K562 (cell line): ENCODE results near the gene GATA5.

Experiments used
- CTCF ChIP-seq, 3 experiments: IDR thresholded peaks in 2 of 3; conservative IDR thresholded peaks in 1 of 3; 2 replicates each; pipeline ENCODE4 v1.5.1; 2011 to 2012; ENCODE audit warnings: low read length in 3 of 3, mild to moderate bottlenecking in 3 of 3, control low read depth in 2 of 3, improper control_type of control experiment in 1 of 3, inconsistent platforms in 1 of 3, low read depth in 1 of 3, mixed read lengths in 1 of 3, moderate library complexity in 1 of 3; ENCODE audit not compliant: insufficient read depth in 2 of 3
- EZH2 ChIP-seq: IDR thresholded peaks from 2 replicates; pipeline ENCODE4 v1.6.1; 2012; ENCODE audit warnings: low read depth, mild to moderate bottlenecking, inconsistent platforms, low read length, borderline replicate concordance
- GABPB2 ChIP-seq: fragments of 250-450 bp; sonication (Bioruptor Pico); conservative IDR thresholded peaks from 2 replicates; pipeline ENCODE4 v1.5.1; 2021; ENCODE audit warnings: mild to moderate bottlenecking
- GTF2E2 ChIP-seq: fragments of 200-800 bp; sonication (Bioruptor generic); IDR thresholded peaks from 2 replicates; pipeline ENCODE4 v1.6.1; 2016; ENCODE audit warnings: missing genetic modification characterization, missing compliant biosample characterization
- HSF4 ChIP-seq: fragments of 250-450 bp; sonication (Bioruptor Pico); IDR thresholded peaks from 2 replicates; pipeline ENCODE4 v2.1.2; 2022; ENCODE audit warnings: mild to moderate bottlenecking, moderate library complexity, borderline replicate concordance
- MITF ChIP-seq: IDR thresholded peaks from 2 replicates; pipeline ENCODE4 v1.6.1; 2014; ENCODE audit warnings: antibody characterized with exemption
- NFIX ChIP-seq: fragments of 250-450 bp; sonication (Bioruptor Pico); IDR thresholded peaks from 2 replicates; pipeline ENCODE4 v1.4.0; 2020; ENCODE audit warnings: low read depth, mild to moderate bottlenecking, moderate library complexity
- TCF7 ChIP-seq: sonication (generic); IDR thresholded peaks from 2 replicates; pipeline ENCODE4 v1.6.1; 2016; ENCODE audit warnings: antibody characterized with exemption, borderline replicate concordance

GRCh38 chr20:62483613-62484458 is 8.0 kb upstream of the GATA5 start:
- TF ChIP-seq GABPB2 (CRISPR knock-in tag), result no peak
- no peak for TF ChIP-seq TCF7
- no peak for TF ChIP-seq GTF2E2 (tag)
- TF ChIP-seq MITF, result no peak
- TF ChIP-seq CTCF (IDR thresholded peaks at IDR 0.05 in 2 of 3, conservative IDR thresholded peaks at IDR 0.05 in 1 of 3; ENCODE audit: insufficient read depth in 2 of 3, low read depth in 1 of 3, low read length in 3 of 3), result no peak
- no peak for TF ChIP-seq HSF4 (CRISPR knock-in tag)
- TF ChIP-seq EZH2, result no peak
- no peak for TF ChIP-seq NFIX (CRISPR knock-in tag)
